Measurements from ENCODE around the gene IQCH.

Gene IQCH

GRCh38 chr15:67303490-67304363 lies 49.1 kb downstream of the IQCH start:
- no peak for DNase-seq

- no peak for DNase-seq
Observed at GRCh38 chr15:67304778-67305177, 50.2 kb downstream of the IQCH start.

GRCh38 chr15:67305506-67305905 lies 50.9 kb downstream of the IQCH start:
- DNase-seq: no peak

DNA sequence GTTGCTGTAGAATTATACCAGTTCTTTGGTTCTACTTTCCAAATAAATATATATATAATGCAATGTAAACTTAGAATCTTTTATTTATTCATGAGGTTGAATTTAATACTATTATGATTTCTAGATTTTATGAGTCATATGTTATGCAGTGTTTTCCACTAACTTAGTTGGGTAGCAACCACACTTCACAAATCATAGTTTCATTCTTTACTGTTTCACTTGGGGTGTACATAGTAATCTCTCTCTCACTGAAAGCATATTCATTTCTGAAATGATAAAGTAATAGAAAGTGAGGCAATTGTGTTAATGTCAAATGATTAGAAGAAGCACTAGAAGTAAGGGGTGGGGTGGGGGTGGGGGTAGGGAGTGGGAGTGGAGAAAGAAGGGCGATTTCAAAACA lies 52.6 kb downstream of the IQCH start:
- no peak for DNase-seq

- DNase-seq: peak; percentile 57
Observed at GRCh38 chr15:67307889-67308597, 53.5 kb downstream of the IQCH start.

DNA sequence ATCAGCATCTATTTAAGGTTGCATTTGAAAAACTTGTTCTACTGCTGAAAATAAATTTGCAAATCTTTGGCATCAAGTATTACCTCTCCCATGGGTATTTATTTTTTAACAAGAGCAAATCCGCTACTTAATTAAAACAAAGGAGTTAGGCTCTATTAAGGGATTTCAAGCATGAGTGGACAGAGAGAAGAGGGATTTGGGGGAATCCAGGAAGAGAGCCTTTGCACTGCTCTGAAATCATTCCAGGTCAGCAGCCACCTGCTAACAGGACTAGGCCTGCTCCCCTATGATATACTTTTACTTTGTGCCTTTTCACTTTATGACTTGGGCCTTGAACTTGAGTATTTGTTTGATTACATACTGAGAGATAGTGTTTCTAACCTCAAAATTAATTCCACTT lies 57.1 kb downstream of the IQCH start:
- DNase-seq: no peak

DNA sequence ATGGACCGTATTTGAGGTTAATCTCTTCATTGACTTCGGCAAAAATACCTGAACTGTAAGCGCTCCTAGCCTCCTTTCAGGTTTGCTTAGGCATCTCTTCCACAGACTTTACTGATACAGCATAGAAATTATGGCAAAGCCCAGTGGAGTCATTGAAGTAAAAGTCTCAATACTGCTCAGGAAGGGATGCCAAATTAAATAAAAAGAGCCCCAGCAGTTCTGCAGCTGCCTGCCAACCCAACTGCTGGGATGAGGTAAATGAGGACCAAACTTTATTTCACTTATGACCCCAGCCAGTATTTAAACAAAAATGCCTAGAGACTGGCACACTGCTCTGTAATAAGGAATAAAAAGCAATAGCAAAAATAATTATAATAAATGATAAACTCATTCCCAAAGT lies 65.4 kb downstream of the IQCH start:
- DNase-seq: no peak

DNA sequence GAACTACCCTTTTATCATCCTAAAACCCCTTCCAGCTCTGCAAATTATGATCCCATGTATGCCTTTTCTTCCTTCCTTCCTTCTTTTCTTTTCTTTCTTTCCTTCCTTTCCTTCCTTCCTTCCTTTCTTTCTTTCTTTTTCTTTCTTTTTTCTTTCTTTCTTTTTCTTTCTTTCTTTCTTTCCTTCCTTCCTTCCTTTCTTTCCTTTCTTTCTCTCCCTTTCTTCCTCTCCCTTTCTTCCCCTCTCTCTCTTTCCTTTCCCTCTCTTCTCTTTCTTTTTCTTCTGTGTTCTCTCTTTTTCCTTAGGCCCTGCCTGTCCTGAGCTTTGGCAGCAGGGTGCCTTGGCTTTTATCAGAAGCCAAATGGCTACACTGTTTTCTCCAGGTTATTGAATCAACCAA lies 66.8 kb downstream of the IQCH start:
- DNase-seq: no peak

DNA sequence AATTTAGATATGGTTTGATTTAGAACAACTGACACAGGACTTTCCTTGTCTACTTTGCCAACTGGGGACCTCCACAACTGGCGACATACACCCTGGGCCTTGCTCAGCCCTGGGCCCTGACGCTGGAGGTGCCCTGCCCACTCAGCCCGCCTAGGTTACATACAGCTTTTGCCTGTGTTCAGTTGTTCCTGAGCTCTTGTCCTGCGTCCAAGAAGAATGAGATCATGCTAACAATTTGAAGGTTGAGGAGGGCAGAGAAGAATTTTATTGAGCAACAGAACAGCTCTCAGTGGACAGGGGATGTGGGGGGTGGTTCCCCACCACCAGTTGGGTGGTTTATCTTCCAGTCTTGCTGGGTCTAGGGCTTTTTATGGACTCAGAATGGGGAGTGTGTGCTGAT lies 67.9 kb downstream of the IQCH start:
- DNase-seq: no peak

DNA sequence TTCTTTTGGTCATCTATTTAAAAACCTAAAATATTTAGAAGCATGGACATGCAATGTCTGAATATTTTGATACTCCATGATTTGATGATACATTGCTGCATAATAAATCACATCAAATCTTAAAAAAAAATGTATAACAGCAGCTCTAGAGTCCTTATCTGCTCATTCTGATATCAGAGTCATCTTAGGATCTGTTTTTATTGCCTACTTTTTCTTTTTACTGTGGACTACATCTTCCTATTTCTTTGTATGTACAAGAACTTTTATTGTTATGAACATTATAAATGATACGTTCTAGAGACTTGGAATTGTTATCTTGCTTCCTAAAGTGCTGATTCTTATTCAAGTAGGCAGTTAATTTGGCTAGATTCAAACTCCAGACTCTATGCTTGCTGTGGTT lies 72.7 kb downstream of the IQCH start:
- no peak for DNase-seq

- DNase-seq: no peak
Observed at GRCh38 chr15:67327737-67328136, 73.2 kb downstream of the IQCH start.

- no peak for DNase-seq
Observed at GRCh38 chr15:67329984-67330733, 75.6 kb downstream of the IQCH start.

DNA sequence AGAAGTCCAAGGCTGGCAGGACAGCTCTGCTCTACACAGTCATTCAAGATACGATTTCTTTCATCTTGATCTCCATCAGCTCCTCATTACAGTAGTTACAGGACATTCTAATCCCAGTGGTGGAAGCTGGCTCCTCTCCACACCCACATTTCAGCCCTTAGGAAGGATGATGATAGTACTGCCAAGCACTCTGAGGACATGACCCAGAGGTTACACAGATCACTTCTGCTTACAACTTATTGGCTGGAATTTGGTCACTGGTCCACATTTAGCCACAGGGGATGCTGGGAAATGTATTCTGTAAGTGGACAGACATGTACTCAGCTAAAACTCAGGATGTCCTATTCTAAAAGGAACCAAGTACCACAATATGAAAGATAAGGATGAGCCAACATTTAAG lies 77.1 kb downstream of the IQCH start:
- no peak for DNase-seq

DNA sequence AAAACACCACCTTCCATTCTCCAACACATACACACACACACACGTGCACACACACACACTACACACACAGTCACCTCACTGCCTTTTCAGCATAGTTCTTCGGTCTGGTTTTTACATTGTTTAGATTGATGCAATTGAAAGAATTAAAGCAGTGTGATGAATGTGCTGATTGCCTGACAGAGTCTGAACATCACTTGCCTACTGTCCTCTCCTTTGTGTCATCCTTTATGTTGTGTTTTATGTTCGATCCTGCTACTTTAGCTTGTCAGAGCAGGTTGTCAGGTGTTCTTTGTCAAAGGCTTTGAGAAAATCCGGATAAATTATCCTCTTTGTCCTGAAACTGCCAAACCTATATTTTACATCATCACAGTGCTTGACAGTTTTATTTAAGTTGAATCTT lies 80.4 kb downstream of the IQCH start:
- no peak for DNase-seq

GRCh38 chr15:67335534-67336222 lies 81.1 kb downstream of the IQCH start:
- DNase-seq: no peak

DNA sequence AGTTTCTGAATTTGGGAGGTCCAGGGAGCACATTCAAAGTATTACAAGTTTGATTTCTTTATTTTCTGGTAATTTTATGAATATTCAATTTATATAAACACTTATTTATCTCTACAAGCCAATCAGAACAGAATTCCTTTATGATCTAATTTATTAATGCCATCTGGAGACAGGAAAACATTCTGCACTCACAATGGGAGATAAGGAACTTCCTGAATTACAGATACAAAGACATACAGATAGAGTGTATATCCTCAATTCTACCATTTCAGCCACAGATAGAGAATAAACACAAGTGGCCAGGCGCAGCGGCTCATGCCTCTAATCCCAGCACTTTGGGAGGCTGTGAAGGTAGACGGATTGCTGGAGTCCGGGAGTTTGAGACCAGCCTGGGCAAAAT lies 86.0 kb downstream of the IQCH start:
- no peak for DNase-seq

GRCh38 chr15:67341539-67341938 lies 87.0 kb downstream of the IQCH start:
- no peak for DNase-seq

DNA sequence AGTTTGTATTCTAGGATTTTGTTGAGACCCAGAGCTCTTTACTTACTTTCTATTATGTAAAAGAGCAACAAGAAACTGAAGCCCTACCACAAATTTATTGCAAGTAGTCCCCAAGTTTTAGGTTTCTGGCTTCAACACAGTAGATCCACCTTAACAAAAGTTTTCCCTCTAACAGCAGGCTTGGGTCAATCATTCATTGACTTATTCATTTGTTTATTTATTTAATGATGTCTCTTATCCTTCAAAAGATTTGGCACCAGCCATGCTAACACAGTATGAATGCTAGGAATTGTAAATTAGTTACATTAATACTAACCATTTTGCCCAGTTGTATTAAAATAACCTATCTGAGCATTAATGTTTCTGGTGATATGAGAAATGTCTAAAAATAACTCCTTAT lies 88.6 kb downstream of the IQCH start:
- no peak for DNase-seq

DNA sequence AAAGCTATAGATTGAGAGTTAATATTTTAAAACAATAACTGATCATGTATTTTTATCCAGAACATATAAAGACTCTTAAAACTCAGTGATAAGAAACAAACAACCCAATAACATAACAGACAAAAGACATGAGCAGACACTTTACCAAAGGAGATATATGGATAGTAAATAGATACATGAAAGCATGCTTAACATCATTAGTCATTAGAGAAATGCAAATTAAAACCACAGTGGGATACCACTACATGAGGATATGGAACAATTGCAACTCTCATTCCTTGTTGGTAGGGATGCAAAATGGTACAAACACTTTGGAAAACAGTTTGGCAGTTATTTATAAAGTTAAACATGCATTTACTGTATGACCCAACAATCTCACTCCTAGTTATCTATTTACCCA lies 95.0 kb downstream of the IQCH start:
- no peak for DNase-seq

DNA sequence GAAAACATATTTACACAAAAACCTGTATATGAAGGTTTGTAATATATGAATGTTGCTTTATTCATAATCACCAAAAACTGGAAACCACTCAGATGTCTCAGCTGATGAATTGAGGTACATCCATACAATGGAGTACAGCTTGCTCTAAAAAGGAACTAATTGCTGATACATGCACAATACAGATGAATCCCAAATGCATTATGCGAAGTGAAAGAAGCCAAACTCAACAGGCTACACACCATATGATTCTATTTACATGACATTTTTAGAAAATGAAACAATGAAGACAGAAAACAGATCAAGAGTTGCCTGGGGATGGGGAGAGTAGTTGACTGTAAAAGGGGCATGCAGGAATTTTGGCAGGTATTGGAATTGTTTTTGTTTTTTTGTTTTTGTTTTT lies 95.5 kb downstream of the IQCH start:
- no peak for DNase-seq

GRCh38 chr15:67358391-67358790 lies 103.8 kb downstream of the IQCH start:
- DNase-seq: no peak

DNA sequence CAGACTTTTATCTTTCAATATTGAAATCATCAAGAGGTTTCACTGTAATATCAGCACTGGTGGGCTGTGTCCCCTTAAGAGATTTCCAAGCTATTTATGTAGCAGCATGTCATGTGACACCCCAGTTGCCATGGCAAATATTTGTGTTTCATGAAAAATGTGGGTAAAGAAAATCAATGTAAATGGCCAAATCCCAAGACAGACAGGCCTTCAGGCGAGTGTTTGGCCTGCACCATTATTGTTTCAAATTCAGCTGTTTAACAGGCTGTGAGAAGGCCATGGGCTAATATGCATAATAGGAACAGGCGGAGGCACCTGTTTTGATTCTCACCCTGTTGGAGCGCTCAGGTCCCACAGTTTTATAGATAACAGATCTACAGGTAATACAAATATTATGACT lies 104.2 kb downstream of the IQCH start:
- no peak for DNase-seq

- no peak for DNase-seq
Observed at GRCh38 chr15:67359431-67360079, 105.0 kb downstream of the IQCH start.

Measured in right forelimb (tissue), 1 donor.